Nephron (organoid): ENCODE results near the gene MYBPC3.

ENCODE experiments used
- H3K27ac Mint-ChIP-seq, 3 experiments: 2 replicates each; pipeline ENCODE4 v1.8.0; 2020; ENCODE audit warnings: mixed read lengths in 3 of 3, mild to moderate bottlenecking in 2 of 3, moderate library complexity in 1 of 3
- H3K27me3 Mint-ChIP-seq: 2 replicates; pipeline ENCODE4 v1.8.0; 2021; ENCODE audit warnings: low read depth, mild to moderate bottlenecking, moderate library complexity, mixed read lengths
- H3K36me3 Mint-ChIP-seq: 2 replicates; pipeline ENCODE4 v1.8.0; 2020; ENCODE audit warnings: low read depth, mixed read lengths
- H3K4me1 Mint-ChIP-seq: 2 replicates; pipeline ENCODE4 v1.8.0; 2020; ENCODE audit warnings: mixed read lengths
- H3K4me3 Mint-ChIP-seq, 3 experiments: 2 replicates each; pipeline ENCODE4 v1.8.0; 2020; ENCODE audit warnings: mild to moderate bottlenecking in 3 of 3, mixed read lengths in 3 of 3, moderate library complexity in 2 of 3
- H3K9me3 Mint-ChIP-seq: 2 replicates; pipeline ENCODE4 v1.8.0; 2020; ENCODE audit warnings: mixed read lengths
- TF ChIP-seq, protein P1 (sequence below), 3 experiments: fragments of 200-600 bp; sonication (generic); IDR thresholded peaks; one replicate each; pipeline ENCODE4 v1.5.0; 2021; ENCODE audit warnings: antibody characterized with exemption in 3 of 3; ENCODE audit not compliant: unreplicated experiment in 3 of 3

The MYBPC3 gene

GRCh38 chr11:47288066-47288465 is 64.4 kb downstream of the MYBPC3 start:
- H3K4me1 Mint-ChIP-seq = no peaks in the 10 kb centered on the region
- TF ChIP-seq, protein P1, sequence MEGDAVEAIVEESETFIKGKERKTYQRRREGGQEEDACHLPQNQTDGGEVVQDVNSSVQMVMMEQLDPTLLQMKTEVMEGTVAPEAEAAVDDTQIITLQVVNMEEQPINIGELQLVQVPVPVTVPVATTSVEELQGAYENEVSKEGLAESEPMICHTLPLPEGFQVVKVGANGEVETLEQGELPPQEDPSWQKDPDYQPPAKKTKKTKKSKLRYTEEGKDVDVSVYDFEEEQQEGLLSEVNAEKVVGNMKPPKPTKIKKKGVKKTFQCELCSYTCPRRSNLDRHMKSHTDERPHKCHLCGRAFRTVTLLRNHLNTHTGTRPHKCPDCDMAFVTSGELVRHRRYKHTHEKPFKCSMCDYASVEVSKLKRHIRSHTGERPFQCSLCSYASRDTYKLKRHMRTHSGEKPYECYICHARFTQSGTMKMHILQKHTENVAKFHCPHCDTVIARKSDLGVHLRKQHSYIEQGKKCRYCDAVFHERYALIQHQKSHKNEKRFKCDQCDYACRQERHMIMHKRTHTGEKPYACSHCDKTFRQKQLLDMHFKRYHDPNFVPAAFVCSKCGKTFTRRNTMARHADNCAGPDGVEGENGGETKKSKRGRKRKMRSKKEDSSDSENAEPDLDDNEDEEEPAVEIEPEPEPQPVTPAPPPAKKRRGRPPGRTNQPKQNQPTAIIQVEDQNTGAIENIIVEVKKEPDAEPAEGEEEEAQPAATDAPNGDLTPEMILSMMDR (IDR thresholded peaks at IDR 0.05; ENCODE audit: unreplicated experiment in 3 of 3) = no peak
- no peak overlapping the region for H3K27ac Mint-ChIP-seq
- peaks cover 86% of the 10 kb centered on the region for H3K36me3 Mint-ChIP-seq
- no peaks in the 10 kb centered on the region for H3K27me3 Mint-ChIP-seq
- no peak overlapping the region for H3K4me3 Mint-ChIP-seq
- H3K9me3 Mint-ChIP-seq = no peaks in the 10 kb centered on the region

GRCh38 chr11:47285969-47286770 is 66.3 kb downstream of the MYBPC3 start:
- Mint-ChIP-seq H3K4me3 (no peak overlapping the region), H3K27me3 (no peaks in the 10 kb centered on the region), H3K4me1 (no peaks in the 10 kb centered on the region), H3K9me3 (no peaks in the 10 kb centered on the region), H3K27ac (no peak overlapping the region), H3K36me3 (peaks cover 82% of the 10 kb centered on the region)
- TF ChIP-seq, protein P1 (IDR thresholded peaks at IDR 0.05; ENCODE audit: unreplicated experiment in 3 of 3) = no peak

- Mint-ChIP-seq H3K27me3 (no peaks in the 10 kb centered on the region), H3K4me3 (no peak overlapping the region)
- TF ChIP-seq, protein P1 (IDR thresholded peaks at IDR 0.05; ENCODE audit: unreplicated experiment in 3 of 3) = no peak
Measured at GRCh38 chr11:47284151-47284550, 68.4 kb downstream of the MYBPC3 start.

DNA sequence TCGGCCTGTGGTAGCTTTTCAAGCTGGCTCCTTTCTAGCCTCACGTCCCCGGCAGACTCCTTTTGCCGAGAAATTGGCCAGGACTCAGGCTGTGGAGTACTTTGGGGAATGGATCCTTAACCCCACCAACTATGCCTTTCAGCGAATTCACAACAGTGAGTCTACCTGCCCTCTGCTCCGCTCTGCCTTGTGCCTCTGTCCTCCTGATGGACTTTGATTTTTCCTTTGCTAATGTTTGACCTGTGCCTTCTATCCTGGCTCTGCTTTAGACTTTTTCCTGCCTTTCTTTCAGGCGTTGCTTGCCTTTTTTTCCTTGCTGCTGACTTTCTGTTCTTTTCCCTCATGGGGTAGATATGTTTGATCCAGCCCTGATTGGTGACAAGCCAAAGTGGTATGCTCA is 70.0 kb downstream of the MYBPC3 start:
- Mint-ChIP-seq H3K9me3 (no peaks in the 10 kb centered on the region), H3K4me1 (no peaks in the 10 kb centered on the region)

More at GRCh38 chr11:47284151-47284550, 68.4 kb downstream of the MYBPC3 start:
- Mint-ChIP-seq H3K36me3 (peaks cover 78% of the 10 kb centered on the region), H3K9me3 (no peaks in the 10 kb centered on the region), H3K4me1 (no peaks in the 10 kb centered on the region), H3K27ac (no peak overlapping the region)

More for the DNA sequence above, 70.0 kb downstream of the MYBPC3 start:
- H3K36me3 Mint-ChIP-seq = peaks cover 72% of the 10 kb centered on the region
- TF ChIP-seq, protein P1 (IDR thresholded peaks at IDR 0.05; ENCODE audit: unreplicated experiment in 3 of 3) = no peak
- no peaks in the 10 kb centered on the region for H3K27me3 Mint-ChIP-seq
- H3K4me3 Mint-ChIP-seq = no peak overlapping the region
- H3K27ac Mint-ChIP-seq = peak overlapping the region in 1 of 3 experiments; percentile 27
